K562 (cell line): ENCODE data around the gene NCKIPSD. TPM values are rescaled to one million over a fixed set of nuclear protein-coding genes. Genes with fewer than 3 reads are reported as not detected.

Source experiments
- ATAC-seq: fragments of 200-7000 bp; cut with Tn5 transposase; 3 replicates; pipeline ENCODE4 v1.9.1; 2020; ENCODE audit warnings: moderate library complexity
- BruUV-seq: library from RNA; stranded (reverse); fragments of 400-500 nt; replicated peaks from 2 replicates; lab custom pipeline; 2021; lab: Mats Ljungman, UMichigan
- CTCF ChIA-PET: fragments of 300-600 bp; formaldehyde crosslinking; extraction: SDS; loops from one replicate; lab custom pipeline; 2021; ENCODE audit warnings: low intra/inter-chr PET ratio; lab: Yijun Ruan, JAX
- POLR2A ChIA-PET: fragments of 300-600, 350-650 bp; sonication (Branson Sonifier 250); formaldehyde crosslinking; extraction: SDS; loops from one replicate; lab custom pipeline; 2021; ENCODE audit warnings: antibody characterized with exemption, inconsistent platforms; lab: Yijun Ruan, JAX
- DNase-seq, 4 experiments: peaks; one replicate each; pipeline versions ENCODE4 v3.0.0 to v3.0.0-alpha.2; 2011 to 2018; ENCODE audit warnings: low spot score in 3 of 4, mixed read lengths in 3 of 4; ENCODE audit errors: extremely low read depth in 1 of 4
- FAIRE-seq: peaks from 2 replicates; lab custom pipeline; 2011; peaks lifted over from hg19 to GRCh38; lab: Jason Lieb, UNC
- H2AFZ ChIP-seq: 2 replicates; pipeline ENCODE4 v1.6.0; 2011; ENCODE audit warnings: low read depth, low read length, control low read depth, inconsistent platforms
- H3K27ac ChIP-seq: fragments of 200-600 bp; 3 replicates; pipeline ENCODE4 v1.8.0; 2011; ENCODE audit warnings: low read depth, mild to moderate bottlenecking, control low read depth, inconsistent platforms, low read length, moderate library complexity, mixed read lengths; ENCODE audit errors: extremely low read depth
- H3K27me3 ChIP-seq, 2 experiments: fragments of 300-600 bp in 1 of 2; 2 replicates in 1 of 2; 3 replicates in 1 of 2; pipeline versions ENCODE4 v1.6.0 to v1.8.0; 2011; ENCODE audit warnings: inconsistent platforms in 2 of 2, low read length in 2 of 2, mild to moderate bottlenecking in 1 of 2, mixed read lengths in 1 of 2, moderate library complexity in 1 of 2; ENCODE audit not compliant: control insufficient read depth in 2 of 2, insufficient read depth in 2 of 2
- H3K36me3 ChIP-seq: fragments of 300-600 bp; 3 replicates; pipeline ENCODE4 v1.8.0; 2011; ENCODE audit warnings: mild to moderate bottlenecking, low read length, inconsistent platforms; ENCODE audit not compliant: control insufficient read depth, insufficient read depth
- H3K4me1 ChIP-seq, 2 experiments: fragments of 200-600 bp in 1 of 2; replicated peaks in 1 of 2; 2 replicates in 1 of 2; 3 replicates in 1 of 2; pipeline versions ENCODE4 v1.5.1 to v1.8.0; 2011; ENCODE audit warnings: inconsistent platforms in 2 of 2, low read length in 2 of 2, mild to moderate bottlenecking in 1 of 2, mixed read lengths in 1 of 2, moderate library complexity in 1 of 2; ENCODE audit not compliant: control insufficient read depth in 2 of 2, insufficient read depth in 2 of 2
- H3K4me2 ChIP-seq: 2 replicates; pipeline ENCODE4 v1.6.1; 2011; ENCODE audit warnings: low read length, control low read depth, inconsistent platforms, mixed read lengths; ENCODE audit not compliant: insufficient read depth
- H3K4me3 ChIP-seq: fragments of 200-600 bp; sonication (generic), shearing (Covaris generic); 2 replicates; pipeline ENCODE4 v1.5.1; 2016; ENCODE audit warnings: control low read depth, inconsistent platforms
- H3K79me2 ChIP-seq: fragments of 200-600 bp; 3 replicates; pipeline ENCODE4 v1.8.0; 2011; ENCODE audit warnings: low read length, inconsistent platforms; ENCODE audit not compliant: control insufficient read depth, insufficient read depth
- H3K9ac ChIP-seq, 2 experiments: 2 replicates each; pipeline versions ENCODE4 v1.6.0 to v1.6.1; 2011; ENCODE audit warnings: low read depth in 2 of 2, low read length in 2 of 2, control low read depth in 1 of 2, inconsistent platforms in 1 of 2, mild to moderate bottlenecking in 1 of 2, mixed read lengths in 1 of 2; ENCODE audit not compliant: insufficient read depth in 1 of 2
- H3K9me1 ChIP-seq: one replicate; pipeline ENCODE4 v1.6.0; 2011; ENCODE audit warnings: inconsistent platforms, mild to moderate bottlenecking, low read length, moderate library complexity; ENCODE audit not compliant: control insufficient read depth, insufficient read depth
- H3K9me3 ChIP-seq: replicated peaks from 2 replicates; pipeline ENCODE4 v1.5.1; 2011; ENCODE audit warnings: low read depth, low read length, inconsistent platforms; ENCODE audit not compliant: control insufficient read depth, insufficient read depth
- H4K20me1 ChIP-seq: replicated peaks from 2 replicates; pipeline ENCODE4 v1.6.1; 2011; ENCODE audit warnings: low read length, inconsistent platforms, mixed read lengths; ENCODE audit not compliant: control insufficient read depth, insufficient read depth
- CC2D1A ChIP-seq: fragments of 450-650 bp; IDR thresholded peaks from 2 replicates; pipeline ENCODE4 v1.6.1; 2017; ENCODE audit warnings: mild to moderate bottlenecking
- CXXC5 ChIP-seq: fragments of 250-450 bp; sonication (Bioruptor Pico); IDR thresholded peaks from 2 replicates; pipeline ENCODE4 v1.8.0; 2022; ENCODE audit warnings: inconsistent platforms, mild to moderate bottlenecking, moderate library complexity
- ELF4 ChIP-seq: fragments of 450-650 bp; formaldehyde crosslinking; IDR thresholded peaks from 2 replicates; pipeline ENCODE4 v1.4.0; 2022; ENCODE audit warnings: missing genetic modification characterization
- FOXA3 ChIP-seq, 2 experiments: fragments of 450-650 bp in 1 of 2; sonication (generic) in 1 of 2; formaldehyde crosslinking; IDR thresholded peaks in 1 of 2; conservative IDR thresholded peaks in 1 of 2; 2 replicates each; pipeline versions ENCODE4 v1.4.0 to v1.8.0; 2020 to 2022; ENCODE audit warnings: mild to moderate bottlenecking in 2 of 2, missing genetic modification reagents in 1 of 2
- GTF2E2 ChIP-seq: fragments of 200-800 bp; sonication (Bioruptor generic); IDR thresholded peaks from 2 replicates; pipeline ENCODE4 v1.6.1; 2016; ENCODE audit warnings: missing genetic modification characterization, missing compliant biosample characterization
- NELFE ChIP-seq: IDR thresholded peaks from 2 replicates; pipeline ENCODE4 v1.6.1; 2011; ENCODE audit warnings: mild to moderate bottlenecking; ENCODE audit not compliant: insufficient read depth, insufficient read length
- RB1 ChIP-seq: fragments of 450-650 bp; IDR thresholded peaks from 2 replicates; pipeline ENCODE4 v1.6.1; 2017; ENCODE audit warnings: low read depth, mild to moderate bottlenecking
- SIX5 ChIP-seq, 2 experiments: IDR thresholded peaks; 2 replicates each; pipeline ENCODE4 v1.6.1; 2011; ENCODE audit warnings: low read length in 2 of 2, borderline replicate concordance in 1 of 2, low read depth in 1 of 2, mild to moderate bottlenecking in 1 of 2, moderate library complexity in 1 of 2; ENCODE audit not compliant: insufficient read depth in 1 of 2
- SMAD2 ChIP-seq: fragments of 150-350 bp; IDR thresholded peaks from 2 replicates; pipeline ENCODE4 v1.6.1; 2014; ENCODE audit warnings: low read depth, mild to moderate bottlenecking, low read length
- SPI1 ChIP-seq: IDR thresholded peaks from 2 replicates; pipeline ENCODE4 v1.6.1; 2011; ENCODE audit warnings: low read depth, low read length, control low read depth, borderline replicate concordance
- ZC3H4 ChIP-seq: sonication (generic); formaldehyde crosslinking; IDR thresholded peaks from 2 replicates; pipeline ENCODE4 v1.9.0; 2021; ENCODE audit warnings: missing genetic modification reagents, borderline replicate concordance
- WGBS: fragments of 100-300 bp; shearing (Covaris generic); methylation state at CpG from one replicate; pipeline ENCODE4 v1.1.6; 2016; ENCODE audit warnings: low coverage, mixed read lengths; ENCODE audit not compliant: insufficient coverage; ENCODE audit errors: missing lambda C conversion rate; 5-methylcytosine and 5-hydroxymethylcytosine counted together
- in situ Hi-C: fragments of 300-500 bp; cut with MboI; formaldehyde crosslinking; loops from 4 replicates; pipeline ENCODE4 v1.15.0; 2018; ENCODE audit warnings: inconsistent platforms, mixed read lengths
- intact Hi-C: fragments of 100-400 bp; cut with micrococcal nuclease; formaldehyde crosslinking; loops from 2 replicates; pipeline ENCODE4 v1.14.2; 2022
- polyA plus RNA-seq, 8 experiments: library from polyadenylated mRNA; depleted of rRNA in 4 of 8; stranded (reverse) in 5 of 8; unstranded in 3 of 8; fragments of >200 nt; fragmentation: Nextera tagmentation in 2 of 8; fragmentation: Illumina TruSeq in 1 of 8; extraction: Ambion mirVana in 2 of 8; extraction: Trizol in 1 of 8; gene quantifications; 2 replicates each; pipeline versions ENCODE4 v1.2.1 to v1.2.3, GENCODE V29; 2011 to 2014; ENCODE audit warnings: inconsistent platforms in 1 of 8, missing spikeins in 1 of 8
- total RNA-seq, 7 experiments: library from RNA; depleted of rRNA in 6 of 7; stranded (reverse); fragments of >200 nt in 6 of 7; fragmentation: Illumina TruSeq in 2 of 7; extraction: Trizol in 2 of 7; gene quantifications; 2 replicates each; pipeline versions ENCODE4 v1.2.1 to v1.2.3, GENCODE V29; 2011 to 2021; ENCODE audit warnings: low replicate concordance in 1 of 7
- TF ChIP-seq, protein P1 (sequence below): sonication (generic); formaldehyde crosslinking; IDR thresholded peaks from 2 replicates; pipeline ENCODE4 v1.8.0; 2022; ENCODE audit warnings: missing genetic modification reagents, mild to moderate bottlenecking, moderate library complexity, borderline replicate concordance
- TF ChIP-seq, protein P2 (sequence below): fragments of 250-450 bp; sonication (Bioruptor Pico); IDR thresholded peaks from 2 replicates; pipeline ENCODE4 v1.4.0; 2020
- TF ChIP-seq, protein P3 (sequence below): sonication (generic); formaldehyde crosslinking; IDR thresholded peaks from 2 replicates; pipeline ENCODE4 v1.8.0; 2022; ENCODE audit warnings: mild to moderate bottlenecking, low read depth, missing genetic modification reagents

NCKIPSD gene
- total and polyA plus RNA-seq, 9 of the 15 experiments (the other 6 are each of a cell fraction or from before 2014, with no cell fraction given) = 0.49 to 24.4 (median 12.3) TPM

DNA sequence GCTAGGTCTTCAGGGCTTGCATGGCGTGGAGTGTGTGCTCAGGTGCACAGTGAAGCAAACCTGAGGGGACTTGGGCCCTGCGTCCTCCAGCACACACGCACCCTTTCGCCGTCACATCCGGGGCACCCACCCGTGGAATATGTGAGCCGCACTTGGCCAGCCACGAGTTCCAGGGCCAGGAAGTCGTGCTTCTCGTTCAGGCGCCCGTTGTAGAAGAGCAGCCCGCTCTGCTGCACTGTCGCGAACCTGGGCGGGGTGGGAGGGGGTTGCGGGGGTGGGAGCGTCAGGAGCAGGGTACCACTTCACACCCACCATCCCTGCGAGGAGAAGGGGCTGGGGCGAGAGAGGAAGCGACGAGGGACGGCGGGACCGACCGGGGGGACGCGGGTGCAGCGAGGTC is 30.1 kb downstream of the NCKIPSD start:
- Histone ChIP-seq H4K20me1 (no peaks in the 10 kb centered on the region), H3K9me1 (no peaks in the 10 kb centered on the region), H3K79me2 (no peaks in the 10 kb centered on the region), H3K9me3 (no peaks in the 10 kb centered on the region), H3K27ac (no peak overlapping the region), H3K4me2 (no peak overlapping the region), H3K9ac (no peak overlapping the region), H3K36me3 (no peaks in the 10 kb centered on the region), H3K4me1 (peaks cover 0 to 11% of the 10 kb centered on the region in 2 experiments; a peak in 2 of 5 replicates), H2AFZ (no peak overlapping the region), H3K4me3 (no peak overlapping the region), H3K27me3 (no peaks in the 10 kb centered on the region; a peak in 1 of 5 replicates)
- ATAC-seq (no peak), FAIRE-seq (no peak), DNase-seq (no peak)
- in situ Hi-C loops (no loop called here), intact Hi-C loops (no loop called here)
- CTCF ChIA-PET = no interaction called here
- 91% methylated on average over 6 of the region's 30 CpGs for WGBS
- no TSS peak for BruUV-seq
- POLR2A ChIA-PET = no interaction called here
- TF ChIP-seq ZC3H4 (CRISPR knock-in tag) (no peak), SMAD2 (no peak), GTF2E2 (tag) (no peak), ELF4 (CRISPR knock-in tag) (no peak), RB1 (no peak), SPI1 (no peak), CC2D1A (no peak), NELFE (no peak), SIX5 (IDR thresholded peaks at IDR 0.05; ENCODE audit: borderline replicate concordance in 1 of 2, insufficient read depth in 1 of 2, low read depth in 1 of 2, low read length in 2 of 2) (no peak), FOXA3 (CRISPR knock-in tag; conservative IDR thresholded peaks at IDR 0.05 in 1 of 2, IDR thresholded peaks at IDR 0.05 in 1 of 2) (no peak), CXXC5 (CRISPR knock-in tag) (no peak)
- TF ChIP-seq, protein P1, sequence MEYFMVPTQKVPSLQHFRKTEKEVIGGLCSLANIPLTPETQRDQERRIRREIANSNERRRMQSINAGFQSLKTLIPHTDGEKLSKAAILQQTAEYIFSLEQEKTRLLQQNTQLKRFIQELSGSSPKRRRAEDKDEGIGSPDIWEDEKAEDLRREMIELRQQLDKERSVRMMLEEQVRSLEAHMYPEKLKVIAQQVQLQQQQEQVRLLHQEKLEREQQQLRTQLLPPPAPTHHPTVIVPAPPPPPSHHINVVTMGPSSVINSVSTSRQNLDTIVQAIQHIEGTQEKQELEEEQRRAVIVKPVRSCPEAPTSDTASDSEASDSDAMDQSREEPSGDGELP (CRISPR knock-in tag) = no peak
- TF ChIP-seq, protein P2, sequence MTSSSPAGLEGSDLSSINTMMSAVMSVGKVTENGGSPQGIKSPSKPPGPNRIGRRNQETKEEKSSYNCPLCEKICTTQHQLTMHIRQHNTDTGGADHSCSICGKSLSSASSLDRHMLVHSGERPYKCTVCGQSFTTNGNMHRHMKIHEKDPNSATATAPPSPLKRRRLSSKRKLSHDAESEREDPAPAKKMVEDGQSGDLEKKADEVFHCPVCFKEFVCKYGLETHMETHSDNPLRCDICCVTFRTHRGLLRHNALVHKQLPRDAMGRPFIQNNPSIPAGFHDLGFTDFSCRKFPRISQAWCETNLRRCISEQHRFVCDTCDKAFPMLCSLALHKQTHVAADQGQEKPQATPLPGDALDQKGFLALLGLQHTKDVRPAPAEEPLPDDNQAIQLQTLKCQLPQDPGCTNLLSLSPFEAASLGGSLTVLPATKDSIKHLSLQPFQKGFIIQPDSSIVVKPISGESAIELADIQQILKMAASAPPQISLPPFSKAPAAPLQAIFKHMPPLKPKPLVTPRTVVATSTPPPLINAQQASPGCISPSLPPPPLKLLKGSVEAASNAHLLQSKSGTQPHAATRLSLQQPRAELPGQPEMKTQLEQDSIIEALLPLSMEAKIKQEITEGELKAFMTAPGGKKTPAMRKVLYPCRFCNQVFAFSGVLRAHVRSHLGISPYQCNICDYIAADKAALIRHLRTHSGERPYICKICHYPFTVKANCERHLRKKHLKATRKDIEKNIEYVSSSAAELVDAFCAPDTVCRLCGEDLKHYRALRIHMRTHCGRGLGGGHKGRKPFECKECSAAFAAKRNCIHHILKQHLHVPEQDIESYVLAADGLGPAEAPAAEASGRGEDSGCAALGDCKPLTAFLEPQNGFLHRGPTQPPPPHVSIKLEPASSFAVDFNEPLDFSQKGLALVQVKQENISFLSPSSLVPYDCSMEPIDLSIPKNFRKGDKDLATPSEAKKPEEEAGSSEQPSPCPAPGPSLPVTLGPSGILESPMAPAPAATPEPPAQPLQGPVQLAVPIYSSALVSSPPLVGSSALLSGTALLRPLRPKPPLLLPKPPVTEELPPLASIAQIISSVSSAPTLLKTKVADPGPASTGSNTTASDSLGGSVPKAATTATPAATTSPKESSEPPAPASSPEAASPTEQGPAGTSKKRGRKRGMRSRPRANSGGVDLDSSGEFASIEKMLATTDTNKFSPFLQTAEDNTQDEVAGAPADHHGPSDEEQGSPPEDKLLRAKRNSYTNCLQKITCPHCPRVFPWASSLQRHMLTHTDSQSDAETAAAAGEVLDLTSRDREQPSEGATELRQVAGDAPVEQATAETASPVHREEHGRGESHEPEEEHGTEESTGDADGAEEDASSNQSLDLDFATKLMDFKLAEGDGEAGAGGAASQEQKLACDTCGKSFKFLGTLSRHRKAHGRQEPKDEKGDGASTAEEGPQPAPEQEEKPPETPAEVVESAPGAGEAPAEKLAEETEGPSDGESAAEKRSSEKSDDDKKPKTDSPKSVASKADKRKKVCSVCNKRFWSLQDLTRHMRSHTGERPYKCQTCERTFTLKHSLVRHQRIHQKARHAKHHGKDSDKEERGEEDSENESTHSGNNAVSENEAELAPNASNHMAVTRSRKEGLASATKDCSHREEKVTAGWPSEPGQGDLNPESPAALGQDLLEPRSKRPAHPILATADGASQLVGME (CRISPR knock-in tag) = no peak
- TF ChIP-seq, protein P3, sequence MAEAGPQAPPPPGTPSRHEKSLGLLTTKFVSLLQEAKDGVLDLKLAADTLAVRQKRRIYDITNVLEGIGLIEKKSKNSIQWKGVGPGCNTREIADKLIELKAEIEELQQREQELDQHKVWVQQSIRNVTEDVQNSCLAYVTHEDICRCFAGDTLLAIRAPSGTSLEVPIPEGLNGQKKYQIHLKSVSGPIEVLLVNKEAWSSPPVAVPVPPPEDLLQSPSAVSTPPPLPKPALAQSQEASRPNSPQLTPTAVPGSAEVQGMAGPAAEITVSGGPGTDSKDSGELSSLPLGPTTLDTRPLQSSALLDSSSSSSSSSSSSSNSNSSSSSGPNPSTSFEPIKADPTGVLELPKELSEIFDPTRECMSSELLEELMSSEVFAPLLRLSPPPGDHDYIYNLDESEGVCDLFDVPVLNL = no peak
